Uterus (tissue), 2 donors: ENCODE measurements around the gene INAFM2.

Experiments used
- CTCF ChIP-seq, 4 experiments: fragments of 200-600 bp in 2 of 4; fragments of 450-650 bp in 2 of 4; sonication (generic) in 2 of 4; IDR thresholded peaks; one replicate each; pipeline ENCODE4 v1.5.1; 2016 to 2019; ENCODE audit warnings: antibody characterized with exemption in 4 of 4, mild to moderate bottlenecking in 2 of 4, moderate library complexity in 1 of 4
- POLR2A ChIP-seq, 2 donors: fragments of 450-650 bp; IDR thresholded peaks; one replicate each; pipeline ENCODE4 v1.6.1; 2016; ENCODE audit warnings: antibody characterized with exemption in 2 of 2, mild to moderate bottlenecking in 1 of 2, moderate library complexity in 1 of 2

- no peak for TF ChIP-seq POLR2A (IDR thresholded peaks at IDR 0.05)
- peak; percentile 83 to 90 (median 83) for TF ChIP-seq CTCF (IDR thresholded peaks at IDR 0.05)
Measured at GRCh38 chr15:40320931-40321371, 2.5 kb upstream of the INAFM2 start.
